A549 (cell line): Measurements from ENCODE around the gene ENTPD2. TPM values are rescaled to one million over a fixed set of nuclear protein-coding genes. Genes with fewer than 3 reads are reported as not detected.

Source experiments
- ATAC-seq, 2 experiments: fragments of 200-7000 bp in 1 of 2; fragments of >200 bp in 1 of 2; cut with Nextera tagmentation in 1 of 2; cut with Tn5 transposase in 1 of 2; 3 replicates each; pipeline versions ENCODE4 v1.8.0 to v1.9.1; 2018 to 2020; ENCODE audit warnings: mild to moderate bottlenecking in 1 of 2, moderate library complexity in 1 of 2
- CTCF ChIA-PET: fragments of 300-600 bp; sonication (Branson Sonifier 250); formaldehyde crosslinking; extraction: SDS; loops from one replicate; lab custom pipeline; 2021; ENCODE audit warnings: antibody characterized with exemption, inconsistent platforms; lab: Yijun Ruan, JAX
- POLR2A ChIA-PET: fragments of 350-600 bp; formaldehyde crosslinking; extraction: SDS; loops from one replicate; lab custom pipeline; 2021; ENCODE audit warnings: antibody characterized with exemption, inconsistent platforms; lab: Yijun Ruan, JAX
- DNase-seq, 2 experiments: peaks; one replicate each; pipeline versions ENCODE4 v3.0.0 to v3.0.0-alpha.2; 2011 to 2016; ENCODE audit warnings: low read depth in 1 of 2, low spot score in 1 of 2
- FAIRE-seq: peaks from 2 replicates; lab custom pipeline; 2011; peaks lifted over from hg19 to GRCh38; lab: Jason Lieb, UNC
- H3K27ac ChIP-seq, 2 experiments: fragments of >200 bp; sonication (Bioruptor Twin); formaldehyde crosslinking; 3 replicates each; pipeline ENCODE4 v1.5.1; 2016 to 2017
- H3K4me1 ChIP-seq: fragments of >200 bp; sonication (Bioruptor Twin); formaldehyde crosslinking; 3 replicates; pipeline ENCODE4 v1.6.1; 2016
- H3K4me2 ChIP-seq: fragments of >200 bp; sonication (Bioruptor Twin); formaldehyde crosslinking; 3 replicates; pipeline ENCODE4 v1.6.1; 2016
- H3K4me3 ChIP-seq: fragments of >200 bp; sonication (Bioruptor Twin); formaldehyde crosslinking; 3 replicates; pipeline ENCODE4 v1.5.1; 2016
- H3K9me3 ChIP-seq: fragments of >200 bp; sonication (Bioruptor Twin); formaldehyde crosslinking; 3 replicates; pipeline ENCODE4 v1.6.1; 2016
- ATOH8 ChIP-seq: fragments of 250-450 bp; sonication (Bioruptor Pico); IDR thresholded peaks from 2 replicates; pipeline ENCODE4 v1.5.0; 2020; ENCODE audit warnings: low read depth, mild to moderate bottlenecking, moderate library complexity
- BCL3 ChIP-seq: fragments of >200 bp; sonication (Bioruptor Twin); formaldehyde crosslinking; IDR thresholded peaks from 3 replicates; pipeline ENCODE4 v1.6.1; 2016
- CBX2 ChIP-seq: fragments of 200-600 bp; sonication (generic); IDR thresholded peaks from 2 replicates; pipeline ENCODE4 v1.6.1; 2016; ENCODE audit warnings: low read depth, mild to moderate bottlenecking, borderline replicate concordance
- CBX8 ChIP-seq: fragments of 200-600 bp; sonication (generic); IDR thresholded peaks from 2 replicates; pipeline ENCODE4 v1.6.1; 2016
- CEBPB ChIP-seq, 2 experiments: fragments of >200 bp in 1 of 2; sonication (Bioruptor Twin) in 1 of 2; formaldehyde crosslinking in 1 of 2; IDR thresholded peaks; 2 replicates each; pipeline ENCODE4 v1.6.1; 2012 to 2016
- CTCF ChIP-seq: fragments of >200 bp; sonication (Bioruptor Twin); formaldehyde crosslinking; IDR thresholded peaks from 3 replicates; pipeline ENCODE4 v1.5.1; 2016
- E2F6 ChIP-seq: IDR thresholded peaks from 2 replicates; pipeline ENCODE4 v1.6.1; 2012; ENCODE audit warnings: low read depth, borderline replicate concordance
- EHF ChIP-seq: fragments of 250-450 bp; sonication (Bioruptor Pico); IDR thresholded peaks from 2 replicates; pipeline ENCODE4 v1.5.0; 2020; ENCODE audit warnings: mild to moderate bottlenecking
- EHMT2 ChIP-seq: fragments of 200-600 bp; sonication (generic); IDR thresholded peaks from 2 replicates; pipeline ENCODE4 v1.6.1; 2016; ENCODE audit warnings: antibody characterized with exemption, low read depth, mild to moderate bottlenecking, moderate library complexity
- EP300 ChIP-seq, 2 experiments: fragments of >200 bp; sonication (Bioruptor Twin); formaldehyde crosslinking; IDR thresholded peaks; 2 replicates in 1 of 2; 3 replicates in 1 of 2; pipeline ENCODE4 v1.6.1; 2016 to 2017
- FOXS1 ChIP-seq: fragments of 250-450 bp; sonication (Bioruptor Pico); IDR thresholded peaks from 2 replicates; pipeline ENCODE4 v1.5.0; 2020; ENCODE audit warnings: mild to moderate bottlenecking, moderate library complexity
- HDAC2 ChIP-seq: fragments of 200-600 bp; sonication (generic); IDR thresholded peaks from 2 replicates; pipeline ENCODE4 v1.6.1; 2016
- HES2 ChIP-seq: fragments of >200 bp; sonication (Bioruptor Twin); formaldehyde crosslinking; IDR thresholded peaks from 2 replicates; pipeline ENCODE4 v1.6.1; 2016
- HMGXB4 ChIP-seq: fragments of 250-450 bp; sonication (Bioruptor Pico); IDR thresholded peaks from 2 replicates; pipeline ENCODE4 v1.5.0; 2021; ENCODE audit warnings: mild to moderate bottlenecking, moderate library complexity, borderline replicate concordance
- HOXB13 ChIP-seq: fragments of 250-450 bp; sonication (Bioruptor Pico); IDR thresholded peaks from 2 replicates; pipeline ENCODE4 v1.5.0; 2020; ENCODE audit warnings: low read depth, mild to moderate bottlenecking, moderate library complexity
- JUNB ChIP-seq: fragments of >200 bp; sonication (Bioruptor Twin); formaldehyde crosslinking; IDR thresholded peaks from 2 replicates; pipeline ENCODE4 v1.6.1; 2016
- KDM1A ChIP-seq: fragments of 200-600 bp; sonication (generic); IDR thresholded peaks from 2 replicates; pipeline ENCODE4 v1.6.1; 2016; ENCODE audit warnings: low read depth, mild to moderate bottlenecking
- MYC ChIP-seq: IDR thresholded peaks from 2 replicates; pipeline ENCODE4 v1.6.1; 2012; ENCODE audit warnings: mild to moderate bottlenecking, inconsistent platforms, low read length, improper control_type of control experiment, borderline replicate concordance
- NR3C1 ChIP-seq: fragments of >200 bp; sonication (Bioruptor Twin); formaldehyde crosslinking; IDR thresholded peaks from 3 replicates; pipeline ENCODE4 v1.6.1; 2017
- RAD21 ChIP-seq, 2 experiments: fragments of >200 bp in 1 of 2; sonication (Bioruptor Twin) in 1 of 2; formaldehyde crosslinking in 1 of 2; IDR thresholded peaks in 1 of 2; conservative IDR thresholded peaks in 1 of 2; 2 replicates in 1 of 2; 3 replicates in 1 of 2; pipeline ENCODE4 v1.6.1; 2012 to 2018; ENCODE audit warnings: inconsistent platforms in 1 of 2
- RNF2 ChIP-seq: fragments of 200-600 bp; sonication (generic); IDR thresholded peaks from 2 replicates; pipeline ENCODE4 v1.6.1; 2016; ENCODE audit warnings: low read depth, mild to moderate bottlenecking, antibody characterized with exemption, moderate library complexity, borderline replicate concordance
- USF2 ChIP-seq: fragments of 450-650 bp; IDR thresholded peaks from 2 replicates; pipeline ENCODE4 v1.6.1; 2014; ENCODE audit warnings: antibody characterized with exemption
- ZNF302 ChIP-seq: fragments of 250-450 bp; sonication (Bioruptor Pico); IDR thresholded peaks from 2 replicates; pipeline ENCODE4 v1.9.0; 2021; ENCODE audit warnings: inconsistent platforms, mild to moderate bottlenecking, moderate library complexity
- WGBS: methylation state at CpG from one replicate; pipeline ENCODE4 v1.1.6; 2017; ENCODE audit errors: missing lambda C conversion rate; 5-methylcytosine and 5-hydroxymethylcytosine counted together
- polyA plus RNA-seq, 4 experiments: library from polyadenylated mRNA; depleted of rRNA in 3 of 4; stranded (reverse); fragments of >200 nt; fragmentation: RNase III in 1 of 4; extraction: RNeasy Plus Mini Kit Qiagen cat#74134 plus additional on column Dnase treatment in 1 of 4; gene quantifications; 2 replicates in 3 of 4; 3 replicates in 1 of 4; pipeline ENCODE4 v1.2.3, GENCODE V29; 2011 to 2017

Gene ENTPD2
- polyA plus RNA-seq, 2 of the 4 experiments (the other 2 are of a cell fraction): 0.75 to 1.2 TPM

GRCh38 chr9:137044037-137044436 lies 9.8 kb downstream of the ENTPD2 start (continued):
- TF ChIP-seq E2F6: no peak
- no peak for TF ChIP-seq FOXS1 (CRISPR knock-in tag)
- TF ChIP-seq MYC: no peak
- TF ChIP-seq HOXB13 (CRISPR knock-in tag): no peak
- TF ChIP-seq JUNB: no peak
- no peak for TF ChIP-seq HMGXB4

GRCh38 chr9:137042751-137043727 lies 10.8 kb downstream of the ENTPD2 start:
- DNase-seq (no peak), ATAC-seq (no peak), FAIRE-seq (no peak)
- Histone ChIP-seq H3K4me1 (peaks cover 15% of the 10 kb centered on the region), H3K9me3 (no peaks in the 10 kb centered on the region), H3K4me3 (no peak overlapping the region), H3K27ac (no peak overlapping the region)
- WGBS: 87% methylated on average over 23 of the region's 36 CpGs
- CTCF ChIA-PET: interaction anchor here (0.6 to 12.7 kb wide), 5 partner anchors 8 to 38 kb away, joined by 3 to 207 read pairs (median 28); partner anchors contain the start of genes ABCA2, FUT7 and SAPCD2
- TF ChIP-seq ATOH8 (CRISPR knock-in tag): no peak
- TF ChIP-seq FOXS1 (CRISPR knock-in tag): no peak
- no peak for TF ChIP-seq CEBPB (IDR thresholded peaks at IDR 0.05)
- TF ChIP-seq E2F6: no peak
- TF ChIP-seq RAD21 (conservative IDR thresholded peaks at IDR 0.05 in 1 of 2, IDR thresholded peaks at IDR 0.05 in 1 of 2): no peak
- no peak for TF ChIP-seq CBX8
- no peak for TF ChIP-seq USF2
- no peak for TF ChIP-seq RNF2
- no peak for TF ChIP-seq ZNF302 (CRISPR knock-in tag)
- TF ChIP-seq CTCF: no peak
- TF ChIP-seq CBX2: no peak
- TF ChIP-seq EHF (CRISPR knock-in tag): no peak
- TF ChIP-seq EHMT2: no peak
- TF ChIP-seq NR3C1: no peak
- no peak for TF ChIP-seq KDM1A
- no peak for TF ChIP-seq HDAC2
- no peak for TF ChIP-seq BCL3
- no peak for TF ChIP-seq EP300 (IDR thresholded peaks at IDR 0.05)
- no peak for TF ChIP-seq HES2
- TF ChIP-seq, all 56 proteins: peak for 0
- POLR2A ChIA-PET: no interaction called here
- no peak overlapping the region for H3K4me2 ChIP-seq
